ENCODE measurements around the gene GRAMD2A.

GRAMD2A gene

GRCh38 chr15:72216079-72216478, 18.5 kb upstream of the GRAMD2A start:
- no peak for DNase-seq

DNA sequence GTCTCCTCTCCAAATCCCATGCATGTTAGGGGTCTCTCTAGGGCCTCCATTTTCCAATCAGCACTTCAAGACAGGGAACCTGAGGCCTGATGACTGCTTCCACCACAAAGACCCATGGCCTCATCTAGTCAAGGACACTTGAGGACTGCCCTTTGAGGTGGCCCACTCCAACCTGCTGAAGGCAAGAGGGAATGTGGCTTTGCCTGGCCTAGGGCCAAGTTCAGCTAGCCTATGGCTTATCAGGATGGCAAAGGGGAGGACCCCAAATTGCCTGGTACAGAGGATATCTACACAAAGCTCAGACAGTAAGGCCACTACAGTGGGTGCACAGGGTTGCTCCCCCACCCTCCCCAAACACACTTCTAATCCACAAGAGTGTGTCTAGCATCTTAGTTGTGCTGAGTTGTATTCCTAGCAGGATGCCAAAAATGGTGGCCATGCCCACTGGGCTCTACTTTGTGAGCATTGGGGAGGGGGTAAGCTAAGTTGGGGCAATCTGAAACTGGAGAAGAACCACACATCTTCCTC, 10.0 kb upstream of the GRAMD2A start:
- no peak for DNase-seq

DNA sequence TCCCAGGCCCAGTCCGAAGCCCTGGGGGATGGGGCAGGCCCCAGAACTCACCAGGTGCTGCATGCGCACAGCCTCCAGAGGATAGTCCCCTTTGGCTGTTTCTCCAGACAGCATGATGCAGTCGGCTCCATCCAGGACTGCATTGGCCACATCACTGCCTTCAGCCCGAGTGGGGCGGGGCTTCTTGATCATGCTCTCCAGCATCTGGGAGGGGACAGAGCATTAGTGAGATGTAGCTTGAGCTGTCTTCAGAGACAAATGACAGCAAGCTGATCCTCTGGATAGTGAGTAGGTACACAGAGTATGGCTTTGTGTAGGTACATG, 9.1 kb upstream of the GRAMD2A start:
- no peak for DNase-seq

GRCh38 chr15:72205896-72206676, 8.5 kb upstream of the GRAMD2A start:
- no peak for DNase-seq

GRCh38 chr15:72205273-72205672, 7.7 kb upstream of the GRAMD2A start:
- no peak for DNase-seq

GRCh38 chr15:72203507-72203837, 5.9 kb upstream of the GRAMD2A start:
- DNase-seq: no peak

DNA sequence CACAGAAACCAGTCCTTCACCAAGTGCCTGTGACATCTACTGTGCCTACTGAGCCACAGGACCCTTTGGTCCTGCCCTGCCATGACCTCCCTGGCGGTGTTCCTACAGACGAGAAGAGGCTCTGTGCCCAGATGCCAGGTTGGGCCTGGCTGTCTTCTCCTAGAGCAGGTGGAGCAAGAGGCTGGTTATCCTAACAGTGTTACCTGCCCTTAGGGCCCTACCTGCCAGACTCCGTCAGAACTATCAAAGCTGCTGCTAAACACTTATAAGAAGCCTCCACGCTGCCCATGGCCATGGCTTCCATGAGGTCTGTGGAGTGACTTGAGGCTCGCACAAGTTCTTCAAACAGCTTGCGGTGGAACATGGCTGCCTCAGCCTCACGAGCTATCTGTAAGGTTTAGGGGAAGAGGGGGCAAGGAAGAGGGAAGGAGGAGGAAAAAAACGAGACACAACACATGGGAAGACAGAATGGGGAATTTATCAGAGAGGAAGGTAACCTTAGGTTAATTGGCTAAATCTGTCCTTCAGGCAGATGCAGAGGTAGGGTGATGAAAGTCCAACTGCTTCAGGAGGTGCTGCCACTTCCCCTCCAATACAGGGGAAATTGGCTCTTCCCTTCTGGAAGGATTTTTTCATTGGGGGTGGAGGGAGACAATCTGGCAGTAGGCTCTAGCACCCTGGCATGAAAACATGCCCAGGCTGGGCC, 5.4 kb upstream of the GRAMD2A start:
- DNase-seq: no peak

DNA sequence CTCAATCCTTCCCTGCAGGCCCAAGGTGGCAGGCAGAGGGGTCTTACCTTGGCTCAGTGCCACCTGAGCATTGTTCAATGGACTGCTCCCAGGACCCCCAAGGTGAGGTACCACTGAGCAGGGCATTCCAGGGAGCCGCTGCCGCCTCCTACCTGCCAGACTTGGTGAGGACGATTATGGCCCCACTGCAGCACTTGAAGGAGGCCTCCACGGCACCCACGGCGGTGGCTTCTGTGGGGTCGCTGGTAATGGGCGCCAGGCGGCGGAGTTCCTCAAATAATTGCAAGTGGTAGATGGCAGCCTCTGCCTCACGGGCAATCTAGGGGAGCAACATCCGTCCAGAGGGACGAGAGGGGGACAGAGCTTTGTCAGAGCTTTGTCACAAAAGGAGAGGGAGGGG, 4.7 kb upstream of the GRAMD2A start:
- DNase-seq: no peak

DNA sequence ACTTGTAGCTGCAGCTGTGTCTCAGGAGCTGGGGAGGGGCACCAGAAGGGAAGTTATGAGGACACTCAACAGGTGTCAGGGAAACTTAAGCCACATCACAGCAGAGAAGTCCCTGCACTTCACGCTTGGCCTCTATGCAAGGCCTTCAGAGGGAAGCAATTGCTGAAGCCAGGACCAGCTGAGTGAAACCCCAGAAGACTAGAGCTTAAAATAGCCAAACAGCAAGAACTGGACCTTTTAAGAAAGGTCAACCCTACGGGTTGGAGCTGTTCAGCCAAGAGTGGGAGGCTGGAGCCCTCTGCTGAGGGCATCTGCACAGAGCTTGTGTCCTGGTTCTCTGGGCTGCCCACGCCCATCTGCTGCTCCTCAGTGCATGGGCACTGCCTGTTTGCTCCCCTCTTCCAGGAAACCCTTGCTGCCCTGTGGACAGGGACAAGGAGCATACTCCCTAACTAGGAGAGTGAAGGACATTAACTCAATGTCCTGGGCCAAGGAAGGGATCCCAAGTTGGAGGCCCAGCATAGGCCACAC, 3.9 kb upstream of the GRAMD2A start:
- no peak for DNase-seq

DNA sequence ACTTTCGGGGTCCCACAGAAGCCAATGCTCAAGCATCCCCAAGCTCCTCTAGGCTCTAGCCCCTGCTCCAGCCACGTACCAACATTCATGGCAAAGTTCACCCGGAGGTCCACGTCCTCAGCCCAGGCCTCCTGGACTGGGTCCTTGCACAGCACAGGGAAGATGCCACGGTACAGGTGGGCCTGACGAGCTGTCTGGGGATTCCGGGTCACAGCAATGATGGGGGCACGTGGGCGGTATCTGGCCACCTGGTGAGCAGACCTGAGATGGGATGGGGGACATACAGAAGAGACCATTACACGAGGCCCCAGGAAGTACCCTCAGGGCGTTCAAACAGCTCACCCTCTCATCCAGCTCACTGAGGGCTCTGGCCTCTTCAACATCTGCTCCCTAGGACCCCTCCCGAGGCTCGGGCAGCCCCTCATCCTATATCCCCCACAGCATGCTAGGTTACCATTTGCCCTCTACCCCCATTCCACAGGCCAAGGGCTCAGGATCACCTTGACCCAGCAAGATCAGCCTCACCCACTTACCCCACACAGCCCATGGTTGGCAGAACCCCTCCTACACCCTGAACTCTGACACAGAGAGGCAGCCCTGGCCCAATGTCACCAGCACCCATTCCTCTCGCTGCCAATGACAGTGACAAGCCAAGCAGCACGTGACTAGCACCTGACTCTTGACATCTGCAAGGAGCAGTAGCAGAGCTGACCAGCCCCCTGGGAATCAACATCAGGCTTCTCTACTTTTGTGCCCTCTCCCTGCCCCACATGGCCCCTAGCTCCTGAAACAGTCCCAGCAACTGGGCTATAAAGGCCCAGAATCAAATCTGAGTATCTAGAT, 3.0 kb upstream of the GRAMD2A start:
- no peak for DNase-seq

- peak; percentile 66 for DNase-seq
Observed at GRCh38 chr15:72199721-72200212, 2.2 kb upstream of the GRAMD2A start.

DNA sequence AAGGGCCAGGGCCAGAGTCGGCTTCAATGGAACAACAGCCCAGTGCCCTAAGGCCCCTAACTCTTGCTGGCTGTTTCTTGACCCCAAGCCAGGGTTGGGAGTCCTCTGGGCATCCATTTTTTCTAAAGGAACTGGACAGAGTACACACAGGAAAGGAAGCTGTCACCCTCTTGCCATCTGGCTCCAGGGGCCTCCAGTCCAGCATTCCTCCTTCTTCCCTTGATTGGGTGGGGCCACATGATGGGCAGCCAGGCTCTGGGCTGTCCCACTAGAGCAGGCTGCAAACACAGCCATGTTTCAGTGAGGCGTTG, 1.6 kb upstream of the GRAMD2A start:
- DNase-seq: no peak

DNA sequence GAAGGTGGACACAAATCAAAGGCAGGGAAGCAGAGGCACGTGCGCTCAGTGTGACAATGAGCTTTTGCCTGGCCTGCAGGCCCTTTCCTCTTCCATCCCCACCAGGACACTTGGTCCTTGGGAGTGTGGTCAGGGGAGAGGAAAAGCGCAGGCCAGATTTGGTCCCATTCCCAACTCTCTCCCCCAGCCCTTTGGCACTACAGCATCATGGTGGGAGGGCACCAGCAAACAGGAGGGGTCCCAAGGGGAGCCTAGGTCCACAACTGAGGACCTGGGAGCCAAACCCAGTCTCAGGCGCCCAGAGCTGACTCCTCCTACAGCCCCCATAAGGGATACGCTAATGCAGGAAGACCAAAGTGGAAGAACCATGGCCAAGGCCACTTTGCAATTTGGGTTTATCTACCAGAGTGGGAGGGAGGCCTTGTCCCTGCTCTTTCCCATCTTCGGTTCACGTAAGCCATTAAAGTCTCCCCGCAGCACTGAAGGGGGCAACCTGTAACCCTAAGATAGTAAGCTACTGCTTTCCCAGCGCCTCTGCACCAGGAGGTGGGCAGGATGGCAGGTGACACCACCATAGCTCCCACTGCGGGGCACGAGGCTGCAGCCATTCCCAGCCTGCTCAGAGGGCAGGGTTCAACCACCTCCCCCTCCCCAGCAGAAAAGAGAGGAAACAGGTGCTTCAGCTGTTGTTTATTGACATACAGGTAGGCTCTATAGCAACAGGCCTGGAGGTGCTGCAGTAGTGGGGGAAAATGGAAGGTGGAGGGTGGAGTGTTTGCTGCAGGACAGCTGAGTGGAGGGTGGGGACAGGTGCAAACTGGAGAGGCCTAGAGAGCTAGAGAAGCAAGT, 993 bp upstream of the GRAMD2A start:
- no peak for DNase-seq

- DNase-seq: no peak
Observed at GRCh38 chr15:72197041-72197459, 537 bp downstream of the GRAMD2A start.

- DNase-seq: no peak
Observed at GRCh38 chr15:72196409-72197040, 1.1 kb downstream of the GRAMD2A start.

DNA sequence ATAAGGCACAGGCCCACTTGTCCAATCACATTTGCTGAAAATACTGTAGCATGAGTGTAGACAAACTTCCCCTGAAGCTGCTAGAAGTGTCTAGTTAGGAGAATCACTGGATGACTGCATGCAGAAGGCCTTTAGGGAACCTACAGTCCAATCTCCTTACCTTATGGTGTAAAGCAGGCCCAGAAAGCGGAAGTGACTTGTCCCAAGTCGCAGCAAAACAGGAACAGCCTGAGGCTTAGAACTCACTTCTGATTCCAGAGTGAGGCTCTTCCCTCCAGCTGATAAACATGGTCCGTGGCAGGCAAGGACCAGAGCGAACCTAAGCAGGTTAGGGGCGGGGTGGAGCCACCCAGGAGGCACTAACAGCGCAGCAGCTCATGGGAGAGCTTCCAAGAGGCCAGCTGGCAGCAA, 2.5 kb downstream of the GRAMD2A start:
- no peak for DNase-seq

GRCh38 chr15:72193836-72194396, 3.7 kb downstream of the GRAMD2A start:
- no peak for DNase-seq

DNA sequence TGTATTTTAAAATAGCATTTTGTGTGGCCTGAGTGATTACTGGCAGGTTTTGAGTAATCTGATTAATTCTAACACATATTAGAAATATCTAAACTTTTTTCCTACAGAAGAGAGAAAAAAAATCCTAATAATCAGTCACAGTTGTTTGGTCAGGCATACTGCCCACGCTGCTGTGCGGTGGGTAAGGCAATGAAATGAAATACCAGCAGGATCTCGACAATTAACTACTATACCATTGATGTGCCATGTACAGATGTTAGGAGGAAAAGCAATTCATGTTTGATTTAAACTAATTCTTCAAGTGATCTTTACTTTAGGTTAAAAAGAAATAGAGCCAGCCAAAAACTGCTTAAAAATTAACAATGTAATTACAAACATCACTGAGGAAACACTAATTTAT, 5.2 kb downstream of the GRAMD2A start:
- no peak for DNase-seq

DNA sequence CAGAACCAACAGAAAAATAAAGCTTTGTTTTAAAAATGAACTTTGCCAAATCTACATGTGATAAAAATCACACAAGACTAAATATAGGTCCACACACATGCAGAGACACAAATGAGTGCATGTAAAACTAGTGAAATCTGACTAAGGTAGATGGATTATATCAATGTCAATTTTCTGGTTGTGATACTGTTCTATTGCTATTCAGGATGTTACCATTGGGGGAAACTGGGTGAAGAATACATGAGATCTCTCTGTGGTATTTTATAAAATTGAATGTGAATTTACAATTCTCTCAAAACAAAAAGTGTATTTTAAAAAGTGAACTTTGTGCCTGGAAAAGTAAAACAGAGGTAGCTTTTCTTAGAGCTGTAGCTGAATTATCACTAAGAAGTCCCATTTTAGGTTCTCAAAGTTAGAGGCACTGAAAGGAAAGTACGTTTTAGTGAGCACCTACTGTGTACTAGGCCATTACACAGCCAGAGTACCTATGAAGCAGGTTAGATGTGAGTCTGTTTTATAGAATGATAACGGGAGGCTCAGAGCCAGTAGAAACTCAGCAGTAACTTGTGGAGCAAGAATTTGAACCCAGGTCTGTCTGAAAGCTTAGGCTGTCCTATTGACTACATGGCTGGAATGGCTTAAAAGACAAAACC, 8.2 kb downstream of the GRAMD2A start:
- DNase-seq: no peak

GRCh38 chr15:72184165-72184811, 13.3 kb downstream of the GRAMD2A start:
- no peak for DNase-seq

DNA sequence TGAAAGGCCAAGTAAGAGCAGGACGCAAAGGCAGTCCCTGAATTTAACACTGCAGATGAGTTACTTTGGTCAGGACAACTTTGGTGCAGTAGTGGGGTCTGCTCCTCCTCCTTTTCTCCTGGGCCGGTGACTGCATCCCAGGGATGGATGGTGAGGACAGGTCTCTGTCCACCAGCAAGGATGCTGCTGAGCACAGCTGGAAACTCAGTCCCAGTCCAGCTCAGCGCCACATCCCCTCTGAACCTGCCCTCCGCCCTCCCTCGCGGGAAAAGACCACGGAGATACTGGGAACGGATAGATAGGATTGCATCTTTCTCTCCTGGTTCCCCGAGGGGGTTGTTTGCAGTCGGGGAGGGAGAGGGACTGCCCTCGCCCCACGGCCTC, 13.8 kb downstream of the GRAMD2A start:
- DNase-seq: no peak
